Epithelial cell of esophagus (primary cell): ENCODE data around the gene C17orf100.
A peak's percentile ranks its signal among the peaks of the same experiment; 100 is the strongest.

Experiments used
- DNase-seq: peaks from one replicate; pipeline ENCODE4 v3.0.0; 2010; ENCODE audit warnings: low read depth
- H3K4me3 ChIP-seq: 2 replicates; pipeline ENCODE4 v1.5.1; 2011; ENCODE audit warnings: mild to moderate bottlenecking, low read length, control low read depth
- CTCF ChIP-seq: IDR thresholded peaks from 2 replicates; pipeline ENCODE4 v1.5.1; 2011; ENCODE audit warnings: low read depth, mild to moderate bottlenecking, low read length, control low read depth, inconsistent platforms; ENCODE audit not compliant: insufficient read depth; ENCODE audit errors: missing control alignments

C17orf100 gene

GRCh38 chr17:6640536-6641246, 10.9 kb upstream of the C17orf100 start, which contains the start of the genes KIAA0753 and TXNDC17:
TSS of gene KIAA0753 (minus strand) at chr17:6640711. CDS start at chr17:6635103, 5,608 bp downstream.
TSS of gene TXNDC17 (plus strand) at chr17:6641060. CDS start at chr17:6641083, 23 bp downstream.
- peak; percentile 85 for DNase-seq
- TF ChIP-seq CTCF: no peak
- peak within 1 kb of the TSS; percentile 96 for H3K4me3 ChIP-seq

- H3K4me3 ChIP-seq: peak overlapping the region; percentile 96
- DNase-seq: peak; percentile 36
- no peak for TF ChIP-seq CTCF
Measured at GRCh38 chr17:6641247-6641863, 10.2 kb upstream of the C17orf100 start.

GRCh38 chr17:6642592-6642991, 9.0 kb upstream of the C17orf100 start:
- DNase-seq: peak; percentile 87
- peak overlapping the region; percentile 96 for H3K4me3 ChIP-seq
- no peak for TF ChIP-seq CTCF

- TF ChIP-seq CTCF: no peak
- peak; percentile 86 for DNase-seq
- peak overlapping the region; percentile 4 for H3K4me3 ChIP-seq
Measured at GRCh38 chr17:6643451-6644125, 8.0 kb upstream of the C17orf100 start.

GRCh38 chr17:6648181-6648580, 3.4 kb upstream of the C17orf100 start:
- peak; percentile 77 for TF ChIP-seq CTCF
- no peak overlapping the region for H3K4me3 ChIP-seq
- peak; percentile 60 for DNase-seq

- DNase-seq: no peak
Measured at GRCh38 chr17:6651919-6652452, 424 bp downstream of the C17orf100 start.

More at GRCh38 chr17:6651919-6652452, 424 bp downstream of the C17orf100 start:
- no peak for TF ChIP-seq CTCF
- H3K4me3 ChIP-seq: peak overlapping the region; percentile 100
